ENCODE results near the gene MTRR. TPM values are rescaled to one million over a fixed set of nuclear protein-coding genes. Genes with fewer than 3 reads are reported as not detected.

Gene MTRR
- total RNA-seq (2013): 27.0 TPM
- polyA plus RNA-seq (10 to 100 TPM; 18.0 to 25.5 (median 22.1) TPM), polyA minus RNA-seq (25.9 and 26.2 TPM in 2 replicates), total RNA-seq (21.6 to 42.6 (median 32.2) reads per million in 11 experiments)

DNA sequence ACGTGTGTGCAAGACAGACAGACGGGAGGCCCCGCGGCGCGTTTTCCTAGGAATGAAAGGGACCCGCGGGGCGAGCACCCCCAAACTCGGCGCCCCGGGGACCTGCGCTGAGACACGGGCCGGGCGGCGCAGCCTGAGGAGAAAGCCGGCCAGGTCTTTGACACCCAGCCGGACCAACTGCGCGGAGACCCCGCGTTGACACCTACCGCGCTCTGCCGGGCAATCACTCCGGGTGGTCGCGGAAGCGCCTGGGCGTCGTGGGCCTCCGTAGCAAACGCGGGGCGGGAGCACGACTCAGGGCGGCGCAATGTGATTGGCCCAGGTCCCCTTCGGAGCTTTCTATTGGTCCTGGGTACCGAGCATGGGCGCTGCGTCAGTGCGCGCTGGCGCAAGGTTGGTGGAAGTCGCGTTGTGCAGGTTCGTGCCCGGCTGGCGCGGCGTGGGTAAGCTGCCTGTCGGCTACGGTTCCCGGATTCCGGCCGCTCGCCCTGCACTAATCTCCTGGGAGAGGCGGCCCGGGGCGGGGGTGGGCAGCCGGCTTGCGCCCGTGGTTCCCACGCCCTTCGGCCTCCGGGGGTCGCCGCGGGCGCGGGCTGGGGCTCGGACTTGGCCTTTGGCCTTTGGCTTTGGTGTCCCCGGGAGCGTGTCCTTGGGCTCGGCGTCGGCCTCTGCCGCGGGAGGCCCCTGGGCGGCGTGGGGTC is at the start of gene MTRR, which contains the start of gene FASTKD3:
Gene MTRR, plus strand, starts transcription at position 376 of the 701 bp plus-strand sequence. CDS start 1,647 bp downstream, outside the sequence.
Gene FASTKD3, minus strand, starts transcription at position 259 of the 701 bp plus-strand sequence. CDS start 948 bp downstream, outside the sequence.
- peaks cover 4% of the 10 kb centered on the region for H4K20me1 ChIP-seq (ENCODE audit: insufficient read depth, low read length)
- Mint-ChIP-seq H3K4me1 (peaks cover 44% of the 10 kb centered on the region), H3K9me3 (no peaks in the 10 kb centered on the region), H3K4me3 (peak within 1 kb of the TSS; percentile 87 to 96), H3K36me3 (peaks cover 43 to 48% of the 10 kb centered on the region in 2 donors), H3K27ac (peak within 1 kb of the TSS; percentile 82 to 93 (median 90)), H3K27me3 (ENCODE audit: low read depth in 3 of 3) (no peaks in the 10 kb centered on the region)
- no peaks in the 10 kb centered on the region for H3K9me3 ChIP-seq (replicated peaks in 1 of 2; ENCODE audit: control insufficient read depth in 1 of 2, insufficient read depth in 1 of 2, low read length in 2 of 2)
- H3K79me2 ChIP-seq (ENCODE audit: insufficient read depth, low read length): peaks cover 67% of the 10 kb centered on the region
- WGBS (ENCODE audit: insufficient coverage): under 1% methylated on average over 83 of the region's 83 CpGs
- peak within 1 kb of the TSS; percentile 89 for H3K4me2 ChIP-seq (replicated peaks; ENCODE audit: extremely low read depth, low read length, poor library complexity, severe bottlenecking)
- peak within 1 kb of the TSS; percentile 41 to 85 for H3K27ac ChIP-seq (ENCODE audit: low read depth in 1 of 2, low read length in 2 of 2)
- peak; percentile 85 to 89 (median 88) for DNase-seq
- intact Hi-C loops (cut with micrococcal nuclease): loop anchor here in 1 of 2 donors (10.0 kb wide), 1 partner anchor 1234 kb away; the partner anchor contains the start of genes NSUN2 and SRD5A1
- H3K4me1 ChIP-seq (ENCODE audit: control insufficient read depth in 1 of 2, insufficient read depth in 2 of 2, low read length in 2 of 2): peaks cover 17 to 27% of the 10 kb centered on the region in 2 donors
- H2AFZ ChIP-seq (ENCODE audit: insufficient read depth, low read depth, low read length, poor library complexity, severe bottlenecking): peak within 1 kb of the TSS; percentile 94
- peaks cover 21 to 53% of the 10 kb centered on the region in 2 donors for H3K36me3 ChIP-seq (replicated peaks in 1 of 2; ENCODE audit: control insufficient read depth in 1 of 2, insufficient read depth in 2 of 2, low read length in 2 of 2)
- H3K4me3 ChIP-seq (replicated peaks in 1 of 3; ENCODE audit: low read depth in 2 of 3, low read length in 3 of 3): peak within 1 kb of the TSS; percentile 66 to 88 (median 83)
- no peaks in the 10 kb centered on the region for H3K27me3 ChIP-seq (ENCODE audit: control insufficient read depth in 2 of 2, insufficient read depth in 2 of 2, low read length in 2 of 2)
- TF ChIP-seq, protein P1, sequence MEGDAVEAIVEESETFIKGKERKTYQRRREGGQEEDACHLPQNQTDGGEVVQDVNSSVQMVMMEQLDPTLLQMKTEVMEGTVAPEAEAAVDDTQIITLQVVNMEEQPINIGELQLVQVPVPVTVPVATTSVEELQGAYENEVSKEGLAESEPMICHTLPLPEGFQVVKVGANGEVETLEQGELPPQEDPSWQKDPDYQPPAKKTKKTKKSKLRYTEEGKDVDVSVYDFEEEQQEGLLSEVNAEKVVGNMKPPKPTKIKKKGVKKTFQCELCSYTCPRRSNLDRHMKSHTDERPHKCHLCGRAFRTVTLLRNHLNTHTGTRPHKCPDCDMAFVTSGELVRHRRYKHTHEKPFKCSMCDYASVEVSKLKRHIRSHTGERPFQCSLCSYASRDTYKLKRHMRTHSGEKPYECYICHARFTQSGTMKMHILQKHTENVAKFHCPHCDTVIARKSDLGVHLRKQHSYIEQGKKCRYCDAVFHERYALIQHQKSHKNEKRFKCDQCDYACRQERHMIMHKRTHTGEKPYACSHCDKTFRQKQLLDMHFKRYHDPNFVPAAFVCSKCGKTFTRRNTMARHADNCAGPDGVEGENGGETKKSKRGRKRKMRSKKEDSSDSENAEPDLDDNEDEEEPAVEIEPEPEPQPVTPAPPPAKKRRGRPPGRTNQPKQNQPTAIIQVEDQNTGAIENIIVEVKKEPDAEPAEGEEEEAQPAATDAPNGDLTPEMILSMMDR (IDR thresholded peaks at IDR 0.05): no peak
- peak within 1 kb of the TSS; percentile 85 for H3K9ac ChIP-seq (ENCODE audit: insufficient read depth, low read length, poor library complexity, severe bottlenecking)

- no peaks in the 10 kb centered on the region for H3K79me2 ChIP-seq (ENCODE audit: insufficient read depth, low read length)
- H3K36me3 ChIP-seq (replicated peaks in 1 of 2; ENCODE audit: control insufficient read depth in 1 of 2, insufficient read depth in 2 of 2, low read length in 2 of 2): no peaks in the 10 kb centered on the region
- no peaks in the 10 kb centered on the region for H3K27me3 ChIP-seq (ENCODE audit: control insufficient read depth in 2 of 2, insufficient read depth in 2 of 2, low read length in 2 of 2)
- Mint-ChIP-seq H3K4me3 (no peak overlapping the region), H3K36me3 (no peaks in the 10 kb centered on the region), H3K27me3 (ENCODE audit: low read depth in 3 of 3) (peaks cover 0 to 6% (median 4%) of the 10 kb centered on the region in 3 donors), H3K27ac (no peak overlapping the region), H3K9me3 (no peaks in the 10 kb centered on the region), H3K4me1 (peaks cover 4% of the 10 kb centered on the region)
- no peaks in the 10 kb centered on the region for H3K9me3 ChIP-seq (replicated peaks in 1 of 2; ENCODE audit: control insufficient read depth in 1 of 2, insufficient read depth in 1 of 2, low read length in 2 of 2)
- no peaks in the 10 kb centered on the region for H4K20me1 ChIP-seq (ENCODE audit: insufficient read depth, low read length)
- no peak overlapping the region for H3K27ac ChIP-seq (ENCODE audit: low read depth in 1 of 2, low read length in 2 of 2)
- no peak overlapping the region for H3K4me2 ChIP-seq (replicated peaks; ENCODE audit: extremely low read depth, low read length, poor library complexity, severe bottlenecking)
- TF ChIP-seq, protein P1 (IDR thresholded peaks at IDR 0.05): no peak
- H3K4me1 ChIP-seq (ENCODE audit: control insufficient read depth in 1 of 2, insufficient read depth in 2 of 2, low read length in 2 of 2): no peaks in the 10 kb centered on the region
- H3K4me3 ChIP-seq (replicated peaks in 1 of 3; ENCODE audit: low read depth in 2 of 3, low read length in 3 of 3): no peak overlapping the region
- no peak overlapping the region for H3K9ac ChIP-seq (ENCODE audit: insufficient read depth, low read length, poor library complexity, severe bottlenecking)
- no peak overlapping the region for H2AFZ ChIP-seq (ENCODE audit: insufficient read depth, low read depth, low read length, poor library complexity, severe bottlenecking)
- intact Hi-C loops (cut with micrococcal nuclease): no loop called here
- WGBS (ENCODE audit: insufficient coverage): no CpG with 5 or more reads among the region's 3 CpGs
- DNase-seq: no peak
Observed at GRCh38 chr5:7822449-7822848, 46.5 kb upstream of the MTRR start.
